Parathyroid adenoma (tissue), 2 donors: ENCODE results near the gene ADGRA3.

Source experiments
- H2AFZ ChIP-seq: fragments of 300-600 bp; sonication (generic); one replicate; pipeline ENCODE4 v1.7.0; 2017; ENCODE audit warnings: antibody characterized with exemption, mild to moderate bottlenecking
- H3K27ac ChIP-seq: fragments of 300-600 bp; sonication (generic); one replicate; pipeline ENCODE4 v1.7.0; 2017
- H3K27me3 ChIP-seq: fragments of 300-600 bp; sonication (generic); one replicate; pipeline ENCODE4 v1.7.0; 2017; ENCODE audit warnings: low read length; ENCODE audit not compliant: control insufficient read depth, insufficient read depth
- H3K36me3 ChIP-seq: fragments of 300-600 bp; sonication (generic); one replicate; pipeline ENCODE4 v1.7.0; 2017; ENCODE audit warnings: low read length; ENCODE audit not compliant: control insufficient read depth, insufficient read depth
- H3K4me1 ChIP-seq: fragments of 300-600 bp; sonication (generic); one replicate; pipeline ENCODE4 v1.7.0; 2017; ENCODE audit warnings: control low read depth
- H3K4me2 ChIP-seq: fragments of 300-600 bp; sonication (generic); one replicate; pipeline ENCODE4 v1.7.0; 2017; ENCODE audit warnings: low read length
- H3K4me3 ChIP-seq: fragments of 300-600 bp; sonication (generic); one replicate; pipeline ENCODE4 v1.7.0; 2017; ENCODE audit warnings: low read depth, low read length
- H3K79me2 ChIP-seq: fragments of 300-600 bp; sonication (generic); one replicate; pipeline ENCODE4 v1.7.0; 2017; ENCODE audit warnings: control low read depth
- H3K9ac ChIP-seq: fragments of 300-600 bp; sonication (generic); one replicate; pipeline ENCODE4 v1.7.0; 2017; ENCODE audit warnings: mild to moderate bottlenecking
- H3K9me3 ChIP-seq: fragments of 300-600 bp; sonication (generic); one replicate; pipeline ENCODE4 v1.7.0; 2017; ENCODE audit warnings: low read length; ENCODE audit not compliant: control insufficient read depth
- CTCF ChIP-seq: fragments of 300-600 bp; sonication (generic); IDR thresholded peaks from one replicate; pipeline ENCODE4 v1.7.0; 2017; ENCODE audit warnings: antibody characterized with exemption, mild to moderate bottlenecking
- donor health status: primary hyperparathyroidism.

Gene ADGRA3

GRCh38 chr4:22458098-22458497 is 57.8 kb downstream of the ADGRA3 start:
- no peak overlapping the region for H3K27ac ChIP-seq
- no peak overlapping the region for H2AFZ ChIP-seq
- H3K27me3 ChIP-seq: no peaks in the 10 kb centered on the region
- no peaks in the 10 kb centered on the region for H3K4me1 ChIP-seq
- no peak for TF ChIP-seq CTCF
- no peak overlapping the region for H3K4me3 ChIP-seq
- no peak overlapping the region for H3K9ac ChIP-seq
- no peak overlapping the region for H3K4me2 ChIP-seq
- no peaks in the 10 kb centered on the region for H3K79me2 ChIP-seq
- H3K36me3 ChIP-seq: no peaks in the 10 kb centered on the region
- H3K9me3 ChIP-seq: no peaks in the 10 kb centered on the region

DNA sequence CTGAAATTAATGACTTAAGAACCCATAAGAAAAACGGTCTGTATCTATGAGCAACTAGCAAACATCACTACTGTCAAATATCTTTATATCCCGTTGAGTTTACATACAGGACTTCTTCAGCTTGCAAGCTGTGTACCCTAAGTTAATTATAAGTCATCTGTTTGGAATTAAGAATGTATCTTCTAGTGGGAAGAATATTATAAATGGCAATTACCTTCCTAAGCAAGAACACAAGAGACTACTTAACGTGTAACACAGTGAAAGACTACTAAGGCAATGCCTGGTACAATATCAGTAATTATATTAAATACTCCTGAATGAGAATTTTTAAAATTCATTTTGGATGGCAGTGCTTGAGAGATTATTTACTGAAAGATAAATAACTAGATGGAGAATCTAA is 58.5 kb downstream of the ADGRA3 start:
- Histone ChIP-seq H2AFZ (no peak overlapping the region), H3K27ac (no peak overlapping the region), H3K4me2 (no peak overlapping the region), H3K4me1 (no peaks in the 10 kb centered on the region), H3K79me2 (no peaks in the 10 kb centered on the region), H3K4me3 (no peak overlapping the region), H3K27me3 (no peaks in the 10 kb centered on the region), H3K9ac (no peak overlapping the region), H3K9me3 (no peaks in the 10 kb centered on the region), H3K36me3 (no peaks in the 10 kb centered on the region)
- no peak for TF ChIP-seq CTCF

DNA sequence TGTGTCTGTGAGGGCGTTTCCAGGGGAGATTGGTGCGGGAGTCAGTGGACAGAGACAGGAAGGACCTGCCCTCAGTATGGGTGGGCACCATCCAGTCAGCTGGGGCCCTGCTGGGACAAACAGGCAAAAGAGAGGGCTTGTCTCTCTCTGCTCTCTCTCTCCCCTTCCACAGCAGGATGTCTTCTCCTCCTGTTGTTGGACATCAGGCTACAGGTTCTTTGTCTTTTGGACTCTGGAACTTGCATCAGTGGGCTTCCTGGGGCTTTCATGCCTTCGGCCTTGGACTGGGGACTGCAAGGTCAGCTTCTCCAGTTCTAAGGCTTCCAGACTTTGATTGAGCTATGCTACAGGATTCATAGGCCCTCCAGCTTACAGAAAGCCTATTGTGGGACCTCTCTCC is 59.6 kb downstream of the ADGRA3 start:
- no peaks in the 10 kb centered on the region for H3K36me3 ChIP-seq
- no peak for TF ChIP-seq CTCF
- no peaks in the 10 kb centered on the region for H3K79me2 ChIP-seq
- no peak overlapping the region for H3K4me2 ChIP-seq
- no peak overlapping the region for H3K4me3 ChIP-seq
- H3K9ac ChIP-seq: no peak overlapping the region
- H3K4me1 ChIP-seq: no peaks in the 10 kb centered on the region
- no peak overlapping the region for H3K27ac ChIP-seq
- H3K27me3 ChIP-seq: no peaks in the 10 kb centered on the region
- H3K9me3 ChIP-seq: no peaks in the 10 kb centered on the region
- H2AFZ ChIP-seq: no peak overlapping the region

DNA sequence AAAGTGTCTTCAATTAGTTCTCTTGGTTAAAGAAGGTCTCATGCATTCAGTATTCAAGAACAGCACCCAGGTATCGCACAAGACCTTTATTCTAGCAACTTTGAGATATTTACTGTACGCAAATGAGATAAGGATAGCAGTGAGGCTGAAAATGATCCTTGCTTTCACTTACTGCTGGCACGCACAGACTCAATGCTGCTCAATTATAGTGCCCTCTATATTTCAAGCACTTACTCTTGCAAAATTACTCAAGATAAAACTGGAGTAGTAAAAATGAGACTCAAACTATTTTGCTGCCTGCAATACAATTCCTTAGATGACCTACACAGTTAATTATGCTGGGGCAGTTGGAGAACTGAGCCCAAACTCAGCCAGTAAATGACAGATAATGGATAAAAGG is 60.9 kb downstream of the ADGRA3 start:
- H3K79me2 ChIP-seq: no peaks in the 10 kb centered on the region
- no peak overlapping the region for H3K27ac ChIP-seq
- H3K36me3 ChIP-seq: no peaks in the 10 kb centered on the region
- H3K27me3 ChIP-seq: no peaks in the 10 kb centered on the region
- H3K4me2 ChIP-seq: no peak overlapping the region
- H3K9me3 ChIP-seq: no peaks in the 10 kb centered on the region
- no peak overlapping the region for H3K4me3 ChIP-seq
- H3K4me1 ChIP-seq: no peaks in the 10 kb centered on the region
- TF ChIP-seq CTCF: no peak
- no peak overlapping the region for H2AFZ ChIP-seq
- H3K9ac ChIP-seq: no peak overlapping the region

DNA sequence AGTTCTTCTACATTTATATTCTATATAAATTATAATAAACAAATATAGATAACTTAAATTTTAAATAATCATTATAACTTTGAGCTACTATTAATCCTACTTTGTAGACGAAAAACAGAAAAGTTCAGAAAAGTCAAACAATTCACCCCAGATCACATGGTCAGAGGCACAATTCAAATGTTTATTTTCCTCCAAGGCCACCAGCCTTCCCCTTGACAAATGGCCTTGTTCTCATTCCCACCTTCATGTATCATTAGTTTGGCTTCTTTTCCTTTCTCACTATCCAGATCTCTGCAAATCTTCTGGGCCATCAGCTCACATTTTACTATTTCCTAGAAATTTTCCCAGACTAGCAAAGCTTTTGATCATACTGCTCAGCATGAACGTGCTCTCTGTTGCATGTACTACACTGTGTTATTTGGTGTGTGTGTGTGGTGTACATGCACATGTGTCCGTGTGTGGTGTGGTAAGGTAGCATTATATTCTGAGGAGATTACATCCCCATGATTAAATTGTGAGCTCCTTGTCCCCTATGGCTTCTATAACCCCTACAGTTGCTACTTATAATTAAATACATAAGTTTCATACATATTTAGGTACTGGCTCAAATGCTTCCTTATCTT is 61.5 kb downstream of the ADGRA3 start:
- H3K79me2 ChIP-seq: no peaks in the 10 kb centered on the region
- no peaks in the 10 kb centered on the region for H3K9me3 ChIP-seq
- no peak overlapping the region for H3K27ac ChIP-seq
- no peaks in the 10 kb centered on the region for H3K27me3 ChIP-seq
- no peak overlapping the region for H3K4me3 ChIP-seq
- TF ChIP-seq CTCF: no peak
- no peaks in the 10 kb centered on the region for H3K4me1 ChIP-seq
- no peak overlapping the region for H3K9ac ChIP-seq
- no peak overlapping the region for H3K4me2 ChIP-seq
- no peak overlapping the region for H2AFZ ChIP-seq
- H3K36me3 ChIP-seq: no peaks in the 10 kb centered on the region
